NOMO-1 treated with DMSO at 0.1 percent for 48 hours (cell line): Measurements from ENCODE around the gene CCDC18.
A peak's percentile ranks its signal among the peaks of the same experiment; 100 is the strongest.
"Not testable (repeated sequence)": the region's sequence is repeated elsewhere in the genome, so short reads cannot be mapped to it uniquely, and the experiment has no call there.

Experiments used
- DNase-seq: peaks from one replicate; lab custom pipeline; 2025; ENCODE audit not compliant: unreplicated experiment; lab: John Stamatoyannopoulos, UW

CCDC18 gene

DNA sequence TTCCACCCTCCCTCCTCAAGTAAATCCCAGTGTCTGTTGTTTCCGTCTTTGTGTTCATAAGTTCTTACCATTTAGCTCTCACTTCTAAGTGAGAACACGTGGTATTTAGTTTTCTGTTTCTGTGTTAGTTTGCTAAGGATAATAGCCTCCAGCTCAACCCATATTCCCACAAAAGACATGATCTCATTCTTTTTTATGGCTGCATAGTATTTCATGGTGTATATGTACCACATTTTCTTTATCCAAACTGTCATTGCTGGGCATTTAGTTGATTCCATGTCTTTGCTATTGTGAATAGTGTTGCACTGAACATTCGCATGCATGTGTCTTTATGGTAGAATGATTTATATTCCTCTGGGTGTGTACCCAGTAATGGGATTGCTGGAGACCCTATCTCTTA is 5.9 kb upstream of the CCDC18 start:
- not testable (repeated sequence) for DNase-seq

DNA sequence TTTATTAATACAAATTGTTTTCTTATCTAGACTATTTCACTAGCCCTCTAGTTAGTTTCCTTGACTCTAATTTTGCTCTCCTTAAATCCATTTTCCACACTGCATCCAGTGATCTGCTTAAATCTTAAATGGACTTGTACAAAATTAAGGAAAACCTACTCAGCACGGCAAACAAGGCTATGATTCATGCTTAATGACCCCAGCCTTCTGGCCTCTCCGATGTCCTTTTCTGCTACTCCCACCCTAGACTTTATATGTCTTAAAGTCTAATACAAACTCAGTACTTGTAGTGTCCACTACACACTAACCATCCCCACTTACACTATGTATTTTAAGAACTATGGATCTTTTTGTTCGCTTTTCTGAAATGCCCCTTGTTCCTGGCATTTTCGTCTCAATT is 2.5 kb upstream of the CCDC18 start:
- no peak for DNase-seq

DNA sequence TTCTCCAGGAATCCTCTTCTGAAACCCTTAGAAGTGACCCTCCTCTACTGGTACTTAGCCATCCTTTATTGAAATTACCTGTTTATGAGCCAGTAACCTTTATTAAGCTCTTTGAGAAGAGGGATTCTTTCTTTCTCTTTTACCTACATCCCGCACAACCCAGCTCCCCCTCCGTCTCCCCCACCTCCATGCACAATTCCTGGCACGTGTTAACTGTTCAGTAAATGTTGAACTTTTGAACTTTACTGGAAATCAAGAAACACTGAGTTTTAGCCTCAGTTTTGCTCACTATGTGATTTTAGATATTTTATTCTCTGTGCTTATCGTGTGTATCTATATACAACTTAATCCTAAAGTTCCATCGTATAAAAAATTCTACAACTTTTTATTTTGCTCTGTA is 2.1 kb upstream of the CCDC18 start:
- no peak for DNase-seq

DNA sequence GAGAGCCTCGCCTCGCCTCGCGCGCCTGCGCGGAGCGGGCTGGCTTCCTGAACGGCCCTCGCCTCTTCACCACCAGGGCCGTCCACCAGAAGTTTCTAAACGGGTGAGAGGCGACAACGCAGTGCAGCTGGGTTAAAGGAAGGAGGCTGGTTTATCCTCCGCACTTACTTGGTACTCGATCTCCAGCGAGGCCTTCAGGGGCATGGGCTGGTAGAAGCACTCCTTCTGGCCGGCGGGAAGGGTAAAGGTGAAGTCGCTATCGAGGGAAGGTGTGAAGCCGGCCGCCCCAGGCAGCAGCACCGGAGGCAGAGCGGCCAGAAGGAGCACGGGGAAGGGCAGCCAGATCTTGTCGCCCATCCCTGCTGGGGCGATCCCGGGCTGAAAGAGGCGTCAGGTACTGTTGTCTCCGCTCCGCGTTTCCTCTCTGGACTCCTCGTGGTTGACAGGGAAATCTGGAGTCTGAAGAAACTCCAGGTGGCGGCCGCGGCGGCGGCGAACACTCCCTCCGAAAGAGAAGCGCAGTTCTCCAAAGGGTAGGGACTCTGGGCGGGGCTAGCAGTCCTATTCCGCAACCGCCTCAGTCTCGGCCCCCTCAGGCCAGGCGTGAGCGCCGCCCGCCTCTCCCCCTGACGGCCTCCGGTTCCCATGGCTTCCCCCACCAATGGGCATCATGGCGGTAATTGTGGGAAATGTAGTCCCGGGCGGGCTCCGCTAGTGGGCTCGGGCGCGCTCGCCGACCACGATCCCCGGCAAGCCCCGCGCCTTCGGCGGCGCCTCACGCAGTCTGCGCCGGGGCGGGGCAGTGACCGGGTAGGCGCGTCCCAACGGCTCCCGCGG is 420 bp upstream of the CCDC18 start, which contains the start of gene TMED5:
TSS of gene TMED5 (minus strand) at position 528 of the 837 bp plus-strand sequence. CDS start at position 357, 171 bp downstream.
- DNase-seq = peak; percentile 98

DNA sequence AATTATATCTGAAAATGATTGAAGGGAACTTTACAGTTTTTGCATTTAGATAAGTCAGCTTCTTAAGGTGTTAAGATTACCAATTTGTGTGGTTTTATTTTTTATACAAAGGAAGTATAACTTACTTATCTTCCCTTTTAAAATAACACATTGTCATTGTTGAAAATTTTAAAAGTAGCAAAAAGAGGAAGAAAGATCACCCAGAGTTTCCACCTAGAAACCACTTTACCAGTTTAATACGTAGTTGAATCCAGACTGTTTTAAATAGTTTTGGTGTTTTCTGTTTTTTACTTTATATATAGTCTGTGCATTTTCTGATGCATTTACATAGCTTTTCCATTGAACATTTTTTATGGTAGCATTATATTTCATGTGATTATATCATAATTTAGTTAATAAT is 6.1 kb downstream of the CCDC18 start:
- DNase-seq = peak; percentile 78

DNA sequence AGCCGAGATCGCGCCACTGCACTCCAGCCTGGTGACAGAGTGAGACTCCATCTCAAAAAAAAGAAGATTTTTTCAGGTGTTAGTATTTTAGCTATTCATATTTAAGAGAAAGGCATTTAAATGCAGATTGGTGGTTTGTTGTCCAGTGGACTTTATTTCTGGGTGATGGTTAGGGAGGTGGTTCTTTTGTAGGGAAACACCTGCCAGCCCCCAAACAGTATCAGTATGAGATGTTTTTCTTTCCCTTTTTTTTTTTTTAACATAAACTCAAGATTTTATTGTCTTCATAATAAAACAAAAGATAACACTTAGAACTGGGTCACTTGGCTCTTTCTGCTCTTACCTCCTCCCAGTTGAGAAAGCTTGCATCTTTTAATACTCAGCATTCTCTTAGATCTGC is 9.9 kb downstream of the CCDC18 start:
- DNase-seq = no peak

DNA sequence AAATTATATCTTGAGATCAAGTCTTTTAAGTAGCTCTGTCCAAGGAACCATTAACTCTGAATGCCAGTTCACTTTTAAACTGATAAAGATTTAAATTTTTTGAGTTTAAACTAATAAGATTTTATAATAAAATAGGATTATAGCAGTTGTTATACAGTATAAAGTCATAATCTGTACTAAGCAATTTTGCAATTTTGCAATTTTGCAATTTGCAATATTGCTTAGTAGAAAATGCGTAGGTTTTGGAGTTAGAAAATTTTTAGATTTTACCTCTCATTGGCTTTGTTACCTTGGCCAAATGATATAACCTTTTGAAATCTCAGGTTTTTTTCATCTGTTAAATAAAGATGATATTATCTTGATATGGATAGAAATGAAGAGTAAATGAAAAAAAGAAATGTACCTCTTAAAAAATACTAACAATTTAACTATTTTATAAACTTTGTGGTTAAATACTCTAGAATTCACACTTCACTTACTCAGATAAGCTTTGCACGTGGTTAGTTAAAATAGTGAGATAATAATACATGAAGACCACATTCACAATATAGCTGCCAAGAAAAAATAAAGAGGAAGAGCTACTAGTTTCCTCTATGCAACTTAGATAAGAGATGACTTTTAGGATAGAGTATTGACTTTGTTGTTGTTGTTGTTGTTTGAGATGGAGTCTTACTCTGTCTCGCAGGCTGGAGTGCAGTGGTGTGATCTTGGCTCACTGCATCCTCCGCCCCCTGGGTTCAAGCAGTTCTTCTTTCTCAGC is 13.9 kb downstream of the CCDC18 start:
- DNase-seq = no peak

DNA sequence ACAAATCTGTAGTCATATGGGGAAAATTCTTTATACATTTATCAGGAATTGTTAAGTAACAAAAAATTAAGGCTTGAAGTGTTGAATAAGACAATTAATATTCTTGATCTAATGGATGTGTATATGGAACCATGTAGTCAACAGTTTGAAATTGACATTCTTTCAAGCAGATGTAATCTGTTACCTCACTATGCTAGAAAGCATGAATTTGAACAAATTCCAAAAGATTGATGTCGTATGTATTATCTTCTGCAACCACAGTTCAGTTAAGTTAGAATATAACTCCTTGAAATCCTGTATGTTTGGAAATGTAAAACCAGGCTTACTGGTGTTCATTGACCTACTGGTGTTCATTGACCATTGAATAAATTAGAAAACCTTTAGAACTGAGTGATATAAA is 16.1 kb downstream of the CCDC18 start:
- no peak for DNase-seq

DNA sequence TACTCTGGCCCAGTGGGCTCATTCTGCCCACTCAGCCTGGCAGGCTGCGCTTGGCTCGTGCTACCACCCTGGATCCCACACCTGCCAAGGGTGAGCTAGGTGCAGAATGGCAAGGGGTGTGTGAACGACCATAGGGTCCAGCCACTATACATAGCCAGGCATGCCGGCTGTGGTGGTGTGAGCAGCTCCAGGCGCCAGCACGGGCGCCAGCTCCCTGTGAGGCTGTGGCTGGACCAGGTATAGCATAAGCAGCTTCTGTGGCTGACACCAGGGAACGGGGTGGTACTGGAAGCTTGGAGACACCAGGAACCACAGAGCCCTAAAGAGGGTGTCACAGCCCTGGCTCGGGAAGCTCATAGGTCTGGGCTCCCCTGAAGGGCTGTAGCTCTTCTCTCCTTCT is 18.6 kb downstream of the CCDC18 start:
- DNase-seq = no peak

DNA sequence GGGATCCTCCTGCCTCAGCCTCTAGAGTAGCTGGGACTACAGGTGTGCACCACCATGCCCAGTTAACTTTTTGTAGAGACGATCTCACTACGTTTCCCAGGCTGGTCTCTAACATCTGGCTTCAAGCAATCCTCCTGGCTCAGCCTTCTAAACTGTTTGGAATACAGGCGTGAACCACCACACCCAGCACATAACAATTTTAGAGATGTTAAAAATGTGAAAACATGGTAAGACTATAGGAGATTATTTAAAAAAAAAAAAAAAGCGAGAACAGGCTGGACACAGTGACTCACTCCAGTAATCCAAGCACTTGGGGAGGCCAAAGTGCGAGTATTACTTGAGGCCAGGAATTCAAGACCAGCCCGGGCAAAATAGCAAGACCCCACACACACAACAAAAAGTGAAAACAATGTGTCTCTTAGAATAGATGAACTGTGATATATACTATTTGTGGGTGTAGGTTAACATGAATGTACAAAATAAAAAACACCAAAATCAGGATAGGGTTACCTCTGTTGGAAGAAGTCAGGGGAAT is 19.6 kb downstream of the CCDC18 start:
- DNase-seq = no peak

DNA sequence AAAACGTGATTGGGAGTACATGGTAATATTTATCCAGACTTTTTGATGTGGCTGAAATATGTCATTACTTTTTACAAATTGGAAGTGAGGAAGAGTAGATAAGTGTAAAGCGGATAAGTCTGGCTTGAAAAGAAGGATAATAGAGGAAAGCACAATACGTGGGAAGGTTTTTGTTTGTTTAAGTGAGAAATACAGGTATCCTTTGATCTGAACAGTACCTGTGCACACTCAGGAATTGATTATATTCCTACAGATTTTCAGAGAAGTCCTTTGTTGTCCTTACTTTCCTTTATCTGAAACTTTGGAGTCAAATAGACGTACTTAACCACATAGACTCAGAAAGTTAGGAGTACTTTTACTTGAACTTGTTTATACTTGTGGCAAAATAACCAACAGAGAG is 20.2 kb downstream of the CCDC18 start:
- no peak for DNase-seq

DNA sequence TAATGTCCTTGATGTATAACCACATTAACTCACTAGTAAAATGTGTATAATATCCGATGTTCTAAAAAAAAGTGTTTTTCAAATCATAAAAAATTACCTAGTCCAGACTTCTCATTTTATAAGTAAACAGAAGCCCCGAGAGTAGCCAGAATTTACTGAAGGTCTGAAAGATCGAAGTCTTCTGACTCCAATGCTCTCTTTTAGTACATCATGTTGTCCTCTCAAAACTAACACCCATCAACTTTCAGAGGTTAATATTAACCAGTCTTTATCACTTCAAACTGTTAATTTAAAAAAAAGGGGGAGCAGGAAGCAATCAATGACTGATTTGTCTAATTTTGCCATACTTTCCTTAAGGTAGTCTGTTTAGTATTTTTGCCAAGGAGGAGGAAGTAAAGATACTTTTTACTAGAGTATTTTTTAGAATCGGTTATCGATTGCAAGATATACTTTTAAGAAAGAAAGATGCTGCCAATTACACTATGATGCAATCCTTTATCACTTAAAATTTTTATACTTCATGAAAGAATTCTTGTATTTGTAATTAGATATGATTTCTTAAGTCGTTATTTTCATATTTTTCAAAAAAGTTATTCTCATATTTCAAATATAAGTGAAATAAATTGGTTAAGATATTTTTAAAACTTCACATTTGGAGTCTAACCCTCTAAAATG is 25.5 kb downstream of the CCDC18 start:
- no peak for DNase-seq

DNA sequence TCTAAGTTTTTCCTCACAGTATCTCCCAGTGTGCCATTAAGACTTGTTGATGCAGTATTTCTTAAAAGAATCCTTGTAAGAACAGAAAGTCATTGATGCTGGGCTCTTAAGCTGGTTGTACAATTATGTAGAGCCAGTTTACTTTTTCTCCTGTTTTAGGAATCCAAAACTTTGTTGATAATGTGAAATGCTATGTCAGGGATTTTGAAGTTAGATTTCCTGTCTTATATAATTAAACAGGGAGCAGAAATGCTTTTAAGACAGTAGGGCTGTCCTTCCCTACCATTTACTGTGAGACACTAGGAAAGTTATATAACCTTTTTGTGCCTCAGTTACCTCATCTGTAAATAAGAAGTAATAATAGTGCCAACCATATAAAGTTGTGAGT is 26.0 kb downstream of the CCDC18 start:
- no peak for DNase-seq

DNA sequence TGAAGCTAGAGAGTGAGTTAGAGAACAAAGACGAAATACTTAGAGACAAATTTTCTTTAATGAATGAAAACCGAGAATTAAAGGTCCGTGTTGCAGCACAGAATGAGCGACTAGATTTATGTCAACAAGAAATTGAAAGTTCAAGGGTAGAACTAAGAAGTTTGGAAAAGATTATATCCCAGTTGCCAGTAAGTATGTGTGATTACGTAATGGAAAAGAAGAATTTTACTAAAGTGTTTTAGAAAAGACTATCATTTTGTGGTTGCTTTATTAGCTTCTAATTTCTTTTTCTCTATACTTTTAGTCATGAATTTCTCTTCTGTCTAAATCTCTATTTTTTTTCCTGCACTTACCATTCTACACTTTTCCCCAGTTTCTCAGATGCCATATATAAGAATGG is 26.7 kb downstream of the CCDC18 start:
- no peak for DNase-seq

DNA sequence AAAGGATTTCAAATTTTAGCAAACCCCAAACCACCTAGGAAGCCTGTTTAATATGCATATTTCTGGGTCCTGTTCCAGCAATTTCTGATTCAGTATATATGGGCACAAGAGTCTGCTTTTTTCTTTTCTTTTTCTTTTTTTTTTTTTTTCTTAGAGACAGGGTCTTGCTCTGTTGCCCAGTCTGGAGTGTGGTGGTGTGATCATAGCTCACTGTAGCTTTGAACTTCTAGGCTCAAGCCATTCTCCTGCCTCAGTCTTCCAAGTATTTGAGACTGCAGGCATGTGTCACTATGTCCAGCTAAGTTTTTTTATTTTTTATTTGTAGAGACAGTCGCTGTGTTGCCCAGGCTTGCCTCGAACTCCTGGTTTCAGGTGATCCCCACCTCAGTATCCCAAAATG is 34.8 kb downstream of the CCDC18 start:
- DNase-seq = no peak

DNA sequence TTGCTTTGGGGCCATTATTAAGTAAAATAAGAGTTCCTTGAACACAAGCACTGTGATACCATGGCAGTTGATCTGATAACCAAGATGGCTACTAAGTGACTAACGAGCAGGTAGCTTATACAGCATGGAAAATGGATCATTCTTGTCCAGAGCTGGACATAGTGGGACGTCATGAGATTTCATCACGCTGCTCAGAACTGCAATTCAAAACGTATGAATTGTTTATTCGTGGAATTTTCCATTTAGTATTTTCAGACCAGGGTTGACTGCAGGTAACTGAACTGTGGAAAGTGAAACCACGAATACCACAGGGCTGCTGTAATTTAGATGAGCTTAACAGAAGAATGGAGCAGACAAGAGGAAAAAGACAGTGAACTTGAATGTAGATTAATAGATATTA is 38.9 kb downstream of the CCDC18 start:
- DNase-seq = no peak

DNA sequence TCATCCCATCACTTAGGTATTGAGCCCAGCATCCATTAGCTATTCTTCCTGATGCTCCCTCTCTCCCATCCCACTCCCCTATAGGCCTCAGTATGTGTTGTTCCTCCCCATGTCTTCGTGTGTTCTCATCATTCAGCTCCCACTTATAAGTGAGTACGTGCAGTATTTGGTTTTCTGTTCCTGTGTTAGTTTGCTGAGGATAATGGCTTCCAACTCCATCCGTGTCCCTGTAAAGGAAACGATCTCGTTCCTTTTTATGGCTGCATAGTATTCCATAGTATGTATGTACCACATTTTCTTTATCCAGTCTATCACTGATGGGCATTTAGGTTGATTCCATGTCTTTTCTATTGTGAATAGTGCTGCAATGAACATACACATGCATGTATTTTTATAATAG is 40.2 kb downstream of the CCDC18 start:
- not testable (repeated sequence) for DNase-seq

DNA sequence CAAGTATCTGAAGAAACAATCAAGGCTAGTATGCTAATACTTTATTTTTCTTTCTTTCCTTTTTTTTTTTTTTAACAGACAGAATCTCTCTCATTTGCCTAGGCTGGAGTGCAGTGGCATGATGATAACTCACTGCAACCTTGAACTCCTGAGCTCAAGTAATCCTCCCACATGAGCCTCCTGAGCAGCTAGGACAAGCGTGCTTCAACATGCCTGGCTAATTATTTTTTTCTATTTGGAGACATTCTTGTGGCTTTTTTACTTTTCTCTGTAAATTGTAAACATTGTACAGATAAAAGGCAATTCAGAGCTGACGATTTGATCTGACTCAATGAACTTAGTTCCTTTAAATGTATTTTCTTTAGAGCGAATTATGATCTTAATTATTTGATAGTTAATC is 41.4 kb downstream of the CCDC18 start:
- DNase-seq = no peak

DNA sequence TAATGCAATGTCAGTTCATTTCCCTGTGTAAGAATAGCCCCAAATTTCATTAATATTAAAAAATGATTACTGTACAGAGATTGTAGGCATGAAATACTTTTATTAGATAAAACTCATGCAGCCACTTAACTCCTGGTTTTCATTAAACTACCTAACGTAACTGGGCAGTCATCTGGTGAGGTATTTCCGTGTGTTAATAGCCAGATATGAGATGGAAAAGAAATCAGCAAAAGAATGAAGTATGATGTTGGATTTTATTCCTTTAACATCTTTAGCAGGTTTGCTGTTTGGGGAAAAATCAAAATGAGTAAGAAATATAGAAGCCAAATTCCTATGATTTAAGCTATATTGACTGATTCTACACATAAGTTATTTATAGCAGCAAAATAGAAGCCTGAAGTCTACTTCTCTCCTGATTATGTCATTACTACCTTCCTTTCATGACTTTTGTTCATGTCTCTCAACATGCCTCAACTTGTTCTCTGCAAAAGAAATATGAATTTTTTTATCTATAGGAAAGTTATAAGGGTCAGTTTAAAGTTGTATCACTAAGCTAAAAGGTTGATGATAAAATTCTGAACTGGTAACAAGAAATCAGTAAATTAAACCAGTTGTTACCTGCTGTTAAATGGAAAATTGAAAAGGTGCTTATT is 42.6 kb downstream of the CCDC18 start:
- DNase-seq = no peak

DNA sequence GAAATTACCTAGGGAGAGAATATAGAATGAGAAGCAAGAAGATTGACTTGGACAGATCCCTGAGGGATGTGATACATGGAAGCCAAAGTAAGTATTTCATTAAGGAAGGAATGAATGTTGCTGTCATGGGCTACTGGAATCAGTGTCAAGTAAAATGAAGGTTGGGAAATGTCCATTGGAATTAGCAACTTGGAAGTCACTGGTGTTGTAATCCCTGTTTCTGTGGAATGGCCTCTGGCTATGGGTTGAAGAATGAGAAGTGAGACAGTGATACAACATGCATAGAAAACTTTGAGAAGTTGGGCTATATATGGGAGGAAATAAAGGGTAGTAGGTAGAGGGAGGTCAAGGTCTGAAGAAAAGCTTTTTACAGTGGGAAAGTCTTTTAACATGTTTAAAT is 54.7 kb downstream of the CCDC18 start:
- no peak for DNase-seq

DNA sequence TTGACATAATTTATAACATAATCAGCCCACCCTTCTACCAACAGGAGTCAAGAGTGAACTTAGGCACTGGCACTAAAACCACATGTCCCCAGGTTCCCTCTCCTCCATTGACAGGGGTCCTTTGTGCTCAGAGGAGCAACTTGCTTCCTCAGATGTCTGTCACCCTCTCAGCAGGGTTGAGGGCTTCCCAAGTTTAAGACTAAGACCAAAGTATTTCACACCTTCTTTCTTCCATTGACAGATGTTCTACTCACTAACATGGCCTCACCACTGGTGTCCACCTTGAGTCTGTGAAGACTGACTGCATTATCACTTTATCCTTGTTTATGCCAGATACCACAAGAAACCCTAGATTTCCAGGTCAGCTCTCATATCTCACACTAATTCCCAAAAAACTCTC is 56.5 kb downstream of the CCDC18 start:
- DNase-seq = no peak
